Nephron (organoid): Measurements from ENCODE around the gene RFC2.
"Not testable (repeated sequence)": the region's sequence is repeated elsewhere in the genome, so short reads cannot be mapped to it uniquely, and the experiment has no call there.

Source experiments
- H3K27ac Mint-ChIP-seq, 3 experiments: 2 replicates each; pipeline ENCODE4 v1.8.0; 2020; ENCODE audit warnings: mixed read lengths in 3 of 3, mild to moderate bottlenecking in 2 of 3, moderate library complexity in 1 of 3
- H3K27me3 Mint-ChIP-seq: 2 replicates; pipeline ENCODE4 v1.8.0; 2021; ENCODE audit warnings: low read depth, mild to moderate bottlenecking, moderate library complexity, mixed read lengths
- H3K36me3 Mint-ChIP-seq: 2 replicates; pipeline ENCODE4 v1.8.0; 2020; ENCODE audit warnings: low read depth, mixed read lengths
- H3K4me1 Mint-ChIP-seq: 2 replicates; pipeline ENCODE4 v1.8.0; 2020; ENCODE audit warnings: mixed read lengths
- H3K4me3 Mint-ChIP-seq, 3 experiments: 2 replicates each; pipeline ENCODE4 v1.8.0; 2020; ENCODE audit warnings: mild to moderate bottlenecking in 3 of 3, mixed read lengths in 3 of 3, moderate library complexity in 2 of 3
- H3K9me3 Mint-ChIP-seq: 2 replicates; pipeline ENCODE4 v1.8.0; 2020; ENCODE audit warnings: mixed read lengths
- TF ChIP-seq, protein P1 (sequence below), 3 experiments: fragments of 200-600 bp; sonication (generic); IDR thresholded peaks; one replicate each; pipeline ENCODE4 v1.5.0; 2021; ENCODE audit warnings: antibody characterized with exemption in 3 of 3; ENCODE audit not compliant: unreplicated experiment in 3 of 3

RFC2 gene

DNA sequence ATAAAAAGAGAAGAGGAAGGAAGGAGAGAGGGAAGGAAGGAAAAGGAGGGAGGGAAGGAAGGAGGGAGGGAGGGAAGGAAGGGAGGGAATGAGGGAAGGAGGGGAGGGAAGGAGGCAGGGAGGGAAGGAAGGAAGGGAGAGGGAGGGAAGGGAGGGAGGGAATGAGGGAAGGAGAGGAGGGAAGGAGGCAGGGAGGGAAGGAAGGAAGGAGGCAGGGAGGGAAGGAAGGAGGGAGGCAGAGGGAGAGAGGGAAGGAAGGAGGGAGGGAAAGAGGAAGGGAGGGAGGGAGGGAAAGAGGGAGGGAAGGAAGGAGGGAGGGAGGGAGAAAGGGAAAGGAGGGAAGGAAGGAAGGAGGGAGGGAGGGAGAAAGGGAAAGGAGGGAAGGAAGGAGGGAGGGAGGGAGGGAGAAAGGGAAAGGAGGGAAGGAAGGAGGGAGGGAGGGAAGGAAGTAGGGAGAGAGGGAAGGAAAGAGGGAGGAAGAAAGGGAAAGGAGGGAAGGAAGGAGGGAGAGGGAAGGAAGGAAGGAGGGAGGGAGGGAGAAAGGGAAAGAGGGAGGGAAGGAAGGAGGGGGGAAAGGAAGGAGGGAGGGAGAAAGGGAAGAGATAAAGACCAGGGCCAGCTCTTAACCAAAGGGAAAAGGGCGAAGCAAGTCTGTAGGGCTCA lies 50.1 kb downstream of the RFC2 start:
- H3K4me1 Mint-ChIP-seq = no peaks in the 10 kb centered on the region
- TF ChIP-seq, protein P1, sequence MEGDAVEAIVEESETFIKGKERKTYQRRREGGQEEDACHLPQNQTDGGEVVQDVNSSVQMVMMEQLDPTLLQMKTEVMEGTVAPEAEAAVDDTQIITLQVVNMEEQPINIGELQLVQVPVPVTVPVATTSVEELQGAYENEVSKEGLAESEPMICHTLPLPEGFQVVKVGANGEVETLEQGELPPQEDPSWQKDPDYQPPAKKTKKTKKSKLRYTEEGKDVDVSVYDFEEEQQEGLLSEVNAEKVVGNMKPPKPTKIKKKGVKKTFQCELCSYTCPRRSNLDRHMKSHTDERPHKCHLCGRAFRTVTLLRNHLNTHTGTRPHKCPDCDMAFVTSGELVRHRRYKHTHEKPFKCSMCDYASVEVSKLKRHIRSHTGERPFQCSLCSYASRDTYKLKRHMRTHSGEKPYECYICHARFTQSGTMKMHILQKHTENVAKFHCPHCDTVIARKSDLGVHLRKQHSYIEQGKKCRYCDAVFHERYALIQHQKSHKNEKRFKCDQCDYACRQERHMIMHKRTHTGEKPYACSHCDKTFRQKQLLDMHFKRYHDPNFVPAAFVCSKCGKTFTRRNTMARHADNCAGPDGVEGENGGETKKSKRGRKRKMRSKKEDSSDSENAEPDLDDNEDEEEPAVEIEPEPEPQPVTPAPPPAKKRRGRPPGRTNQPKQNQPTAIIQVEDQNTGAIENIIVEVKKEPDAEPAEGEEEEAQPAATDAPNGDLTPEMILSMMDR (IDR thresholded peaks at IDR 0.05; ENCODE audit: unreplicated experiment in 3 of 3) = no peak
- H3K4me3 Mint-ChIP-seq = no peak overlapping the region
- no peak overlapping the region for H3K27ac Mint-ChIP-seq
- no peaks in the 10 kb centered on the region for H3K9me3 Mint-ChIP-seq
- H3K27me3 Mint-ChIP-seq = peaks cover 15% of the 10 kb centered on the region
- peaks cover 6% of the 10 kb centered on the region for H3K36me3 Mint-ChIP-seq

DNA sequence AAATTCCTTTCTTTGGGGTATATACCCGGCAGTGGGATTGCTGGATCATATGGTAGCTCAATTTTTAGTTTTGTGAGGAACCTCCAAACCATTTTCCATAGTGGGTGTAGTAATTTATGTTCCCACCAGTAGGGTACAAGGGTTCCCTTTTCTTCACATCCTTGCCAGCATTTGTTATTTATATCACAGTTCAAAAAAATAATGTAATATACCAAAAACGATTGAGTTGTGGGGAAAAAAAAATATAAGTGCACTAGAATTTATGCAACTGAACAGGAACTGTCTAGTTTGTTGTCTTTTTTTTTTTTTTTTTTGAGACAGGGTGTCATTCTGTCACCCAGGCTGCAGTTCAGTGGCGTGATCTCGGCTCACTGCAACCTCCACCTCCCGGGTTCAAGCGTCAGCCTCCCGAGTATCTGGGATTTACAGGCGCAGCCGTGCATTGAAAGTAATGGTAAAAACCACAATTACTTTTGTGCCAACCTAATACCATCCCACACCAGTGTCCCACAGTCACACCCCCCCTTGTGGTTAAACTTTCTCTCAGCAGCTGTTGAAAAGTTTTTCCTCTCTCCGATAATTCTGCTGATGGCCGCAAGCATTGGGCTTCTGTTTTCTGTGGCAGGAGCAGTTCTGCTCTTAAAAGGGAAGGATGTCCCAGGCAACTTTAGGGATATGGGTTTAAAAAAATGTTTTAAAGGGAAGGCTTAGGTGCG lies 51.2 kb downstream of the RFC2 start:
- peaks cover 11% of the 10 kb centered on the region for H3K27me3 Mint-ChIP-seq
- H3K9me3 Mint-ChIP-seq = no peaks in the 10 kb centered on the region
- peaks cover 6% of the 10 kb centered on the region for H3K36me3 Mint-ChIP-seq
- no peak overlapping the region for H3K27ac Mint-ChIP-seq
- TF ChIP-seq, protein P1 (IDR thresholded peaks at IDR 0.05; ENCODE audit: unreplicated experiment in 3 of 3) = peak; percentile 34 to 53 (median 37)
- no peak overlapping the region for H3K4me3 Mint-ChIP-seq
- H3K4me1 Mint-ChIP-seq = no peaks in the 10 kb centered on the region

DNA sequence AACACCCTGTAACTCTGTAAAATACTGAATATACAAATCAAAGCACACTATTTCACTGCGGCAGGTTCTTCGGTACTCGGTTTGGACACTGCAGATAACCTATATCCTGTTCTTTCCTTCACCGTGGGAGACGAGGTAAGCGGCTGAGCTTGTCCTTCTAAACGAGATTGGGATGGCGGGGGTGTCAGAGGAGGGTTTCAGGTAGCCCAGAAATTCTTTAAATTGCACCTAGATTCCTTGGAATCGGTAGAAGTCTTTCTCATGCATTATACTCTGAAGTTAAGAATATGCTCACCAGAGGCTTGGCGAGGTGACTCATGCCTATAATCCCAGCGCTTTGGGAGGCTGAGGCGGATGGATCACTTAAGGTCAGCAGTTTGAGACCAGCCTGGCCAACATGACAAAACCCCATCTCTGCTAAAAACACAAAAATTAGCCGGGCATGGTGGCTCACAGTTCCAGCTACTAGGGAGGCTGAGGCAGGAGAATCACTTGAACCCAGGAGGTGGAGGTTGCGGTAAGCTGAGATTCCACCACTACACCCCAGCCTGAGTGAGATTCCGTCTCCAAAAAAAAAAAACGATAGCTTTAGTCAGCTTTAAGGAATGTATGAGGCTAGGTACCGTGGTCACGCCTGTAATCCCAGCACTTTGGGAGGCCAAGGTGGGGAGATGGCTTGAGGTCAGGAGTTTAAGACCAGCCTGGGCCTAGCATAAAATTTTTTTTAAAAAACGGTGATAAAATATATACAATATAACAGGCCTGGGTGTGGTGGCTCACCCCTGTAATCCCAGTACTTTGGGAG lies 54.4 kb downstream of the RFC2 start:
- Mint-ChIP-seq H3K4me3 (no peak overlapping the region), H3K9me3 (no peaks in the 10 kb centered on the region), H3K36me3 (peaks cover 27% of the 10 kb centered on the region), H3K4me1 (no peaks in the 10 kb centered on the region), H3K27ac (no peak overlapping the region), H3K27me3 (no peaks in the 10 kb centered on the region)
- TF ChIP-seq, protein P1 (IDR thresholded peaks at IDR 0.05; ENCODE audit: unreplicated experiment in 3 of 3) = no peak

DNA sequence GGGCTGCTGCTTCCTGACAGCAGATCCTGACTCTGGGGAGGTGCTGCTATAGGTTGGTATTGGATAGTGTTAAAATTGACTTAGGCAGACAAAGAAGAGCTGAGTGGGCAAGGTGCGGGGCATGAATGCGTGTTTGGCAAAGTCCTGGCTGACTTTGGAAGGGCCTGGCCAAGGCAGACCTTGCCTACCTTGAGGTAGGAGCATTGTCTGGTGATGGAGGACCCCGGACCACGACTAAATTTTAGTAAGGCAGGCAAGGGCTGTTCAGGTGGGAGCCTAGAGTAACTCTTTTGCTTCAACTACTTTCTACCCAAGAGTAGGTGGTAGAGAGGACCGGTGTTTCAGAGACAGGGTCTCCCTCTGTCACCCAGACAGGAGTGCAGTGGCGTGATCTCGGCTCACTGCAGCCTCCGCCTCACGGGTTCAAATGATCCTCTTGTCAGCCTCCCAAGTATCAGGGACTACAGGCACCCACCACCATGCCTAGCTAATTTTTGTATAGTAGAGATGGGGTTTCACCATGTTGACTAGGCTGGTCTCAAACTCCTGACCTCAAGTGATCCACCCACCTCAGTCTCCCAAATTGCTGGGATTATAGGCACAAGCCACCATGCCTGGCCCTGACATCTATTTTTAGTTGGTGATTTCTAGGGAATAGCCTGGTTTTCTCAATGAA lies 56.6 kb downstream of the RFC2 start:
- Mint-ChIP-seq H3K4me1 (no peaks in the 10 kb centered on the region), H3K4me3 (no peak overlapping the region), H3K36me3 (peaks cover 47% of the 10 kb centered on the region), H3K27me3 (no peaks in the 10 kb centered on the region), H3K9me3 (no peaks in the 10 kb centered on the region), H3K27ac (peak overlapping the region in 1 of 3 experiments; percentile 30)
- TF ChIP-seq, protein P1 (IDR thresholded peaks at IDR 0.05; ENCODE audit: unreplicated experiment in 3 of 3) = no peak

DNA sequence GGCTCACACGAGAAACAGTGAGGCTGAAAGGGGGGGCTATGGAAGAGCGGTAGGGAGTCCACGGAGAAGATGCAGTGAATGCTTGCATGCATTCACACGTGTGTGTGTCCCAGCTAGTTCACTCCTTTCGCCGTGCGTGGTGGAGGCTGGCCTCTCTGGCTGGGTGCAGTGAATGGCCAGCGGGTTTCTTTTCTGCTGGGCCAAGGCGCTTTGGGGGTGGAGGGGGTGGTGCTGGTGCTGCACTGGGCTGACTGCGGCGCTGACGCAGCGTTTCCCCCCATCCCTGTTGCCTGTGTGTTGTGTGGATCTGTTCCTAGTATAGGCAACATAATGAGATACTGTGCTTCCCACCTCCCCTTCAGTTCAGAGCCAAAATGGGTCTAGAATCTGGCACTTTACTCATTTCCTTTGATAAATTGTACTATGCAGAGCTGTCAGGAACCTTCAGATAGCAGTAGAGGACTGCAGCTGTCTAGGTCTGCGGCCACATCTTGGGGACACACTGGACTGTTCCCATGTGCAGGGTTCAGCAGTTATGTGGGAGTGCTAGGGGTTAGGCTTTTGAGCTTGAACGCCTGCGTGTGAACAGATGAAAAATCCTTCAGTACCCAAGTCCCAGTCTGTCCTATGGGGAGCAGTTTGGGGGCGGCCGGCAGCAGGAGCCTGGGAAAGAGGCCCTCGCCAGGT lies 58.1 kb downstream of the RFC2 start:
- peaks cover 59% of the 10 kb centered on the region for H3K36me3 Mint-ChIP-seq
- H3K4me3 Mint-ChIP-seq, H3K27me3 Mint-ChIP-seq: not testable (repeated sequence)

DNA sequence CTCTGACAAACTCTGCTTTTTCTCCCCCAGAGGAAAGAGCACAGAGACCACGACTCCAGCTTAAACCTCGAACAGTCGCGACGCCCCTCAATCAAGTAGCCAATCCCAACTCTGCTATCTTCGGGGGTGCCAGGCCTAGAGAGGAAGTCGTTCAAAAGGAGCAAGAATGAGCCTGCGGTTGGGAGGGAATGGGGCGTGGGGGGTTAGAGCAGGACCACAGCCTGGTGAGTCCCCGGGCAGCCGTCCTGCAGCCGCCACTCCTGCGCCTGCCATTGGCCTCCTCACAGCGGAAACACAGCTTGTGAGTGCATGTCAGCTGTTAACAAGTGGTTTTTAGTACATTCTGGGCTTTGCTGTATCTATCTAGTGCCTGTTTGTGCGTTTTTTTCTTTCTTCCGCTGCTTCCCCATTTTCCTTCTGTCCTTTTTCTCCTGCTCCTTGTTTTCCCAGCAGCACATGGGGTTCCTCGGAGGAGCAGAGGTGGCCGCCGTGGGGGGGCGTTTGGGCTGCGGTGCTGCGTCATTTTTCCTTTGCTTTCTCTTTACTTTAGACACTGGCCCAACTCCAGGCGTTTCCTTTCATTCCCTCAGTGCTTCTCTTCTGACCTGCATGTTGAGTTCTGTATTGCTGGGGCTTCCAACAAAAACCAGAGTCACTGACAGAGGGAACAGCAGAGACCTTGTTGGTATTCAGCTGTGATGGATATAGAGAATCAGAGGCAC lies 58.9 kb downstream of the RFC2 start:
- peaks cover 67% of the 10 kb centered on the region for H3K36me3 Mint-ChIP-seq
- not testable (repeated sequence) for H3K27ac Mint-ChIP-seq, H3K27me3 Mint-ChIP-seq, H3K4me1 Mint-ChIP-seq, H3K9me3 Mint-ChIP-seq, H3K4me3 Mint-ChIP-seq

More for the DNA sequence above, 58.1 kb downstream of the RFC2 start:
- H3K9me3 Mint-ChIP-seq, H3K4me1 Mint-ChIP-seq: not testable (repeated sequence)
- peak overlapping the region in 1 of 3 experiments; percentile 57 for H3K27ac Mint-ChIP-seq
